IMR-90 (cell line): ENCODE data around the gene TEX35.

ENCODE experiments used
- CHD1 ChIP-seq: IDR thresholded peaks from 2 replicates; pipeline ENCODE4 v1.6.1; 2012; ENCODE audit warnings: low read depth, low read length, improper control_type of control experiment
- CTCF ChIP-seq: conservative IDR thresholded peaks from 2 replicates; pipeline ENCODE4 v1.5.1; 2012; ENCODE audit warnings: mild to moderate bottlenecking, low read depth, low read length, improper control_type of control experiment
- ELK1 ChIP-seq: fragments of 150-350 bp; IDR thresholded peaks from 2 replicates; pipeline ENCODE4 v1.6.1; 2016; ENCODE audit warnings: low read depth, mild to moderate bottlenecking, low read length, moderate library complexity, borderline replicate concordance
- POLR2A ChIP-seq: IDR thresholded peaks from 2 replicates; pipeline ENCODE4 v1.6.1; 2012; ENCODE audit warnings: mild to moderate bottlenecking, low read depth, low read length
- RAD21 ChIP-seq: IDR thresholded peaks from 2 replicates; pipeline ENCODE4 v1.6.1; 2012; ENCODE audit warnings: low read length, improper control_type of control experiment

- TF ChIP-seq CTCF (no peak), ELK1 (no peak), POLR2A (no peak), CHD1 (no peak), RAD21 (no peak)
These were observed 10.6 kb upstream of the TEX35 start for GRCh38 chr1:178502330-178502714.
